ENCODE measurements around the gene JMJD4. TPM values are rescaled to one million over a fixed set of nuclear protein-coding genes. Genes with fewer than 3 reads are reported as not detected.

JMJD4 gene
- total RNA-seq, 3 donors from 2014 or later = 11.7 to 27.2 (median 21.0) TPM

- no peak overlapping the region for H3K27ac ChIP-seq
- H3K4me1 ChIP-seq = no peaks in the 10 kb centered on the region
- H3K4me3 ChIP-seq = no peak overlapping the region
- TF ChIP-seq POLR2AphosphoS5 (IDR thresholded peaks at IDR 0.05) (no peak), POLR2A (IDR thresholded peaks at IDR 0.05) (no peak), CTCF (IDR thresholded peaks at IDR 0.05) (no peak)
- no peaks in the 10 kb centered on the region for H3K36me3 ChIP-seq
- no peak for DNase-seq (ENCODE audit: low spot score in 2 of 2)
- intact Hi-C loops (cut with DNase I; ENCODE audit: low total_unique reads) = loop anchor here (10.0 kb wide), 1 partner anchor 176 kb away; the partner anchor contains the start of gene WNT9A
- H3K27me3 ChIP-seq = no peaks in the 10 kb centered on the region
- H3K9me3 ChIP-seq = no peaks in the 10 kb centered on the region
Observed at GRCh38 chr1:227768640-227769039, 33.5 kb upstream of the JMJD4 start.

GRCh38 chr1:227768125-227768439 is 33.0 kb upstream of the JMJD4 start:
- H3K36me3 ChIP-seq = no peaks in the 10 kb centered on the region
- TF ChIP-seq POLR2AphosphoS5 (IDR thresholded peaks at IDR 0.05) (no peak), CTCF (IDR thresholded peaks at IDR 0.05) (no peak), POLR2A (IDR thresholded peaks at IDR 0.05) (no peak)
- intact Hi-C loops (cut with DNase I; ENCODE audit: low total_unique reads) = loop anchor here (10.0 kb wide), 1 partner anchor 177 kb away; the partner anchor contains the start of gene WNT9A

GRCh38 chr1:227767401-227768124 is 32.5 kb upstream of the JMJD4 start:
- Histone ChIP-seq H3K27me3 (no peaks in the 10 kb centered on the region), H3K36me3 (no peaks in the 10 kb centered on the region), H3K27ac (no peak overlapping the region), H3K4me1 (no peaks in the 10 kb centered on the region), H3K9me3 (no peaks in the 10 kb centered on the region), H3K4me3 (no peak overlapping the region)
- no peak for DNase-seq (ENCODE audit: low spot score in 2 of 2)
- TF ChIP-seq POLR2A (IDR thresholded peaks at IDR 0.05) = no peak
- no peak for TF ChIP-seq CTCF (IDR thresholded peaks at IDR 0.05)
- TF ChIP-seq POLR2AphosphoS5 (IDR thresholded peaks at IDR 0.05) = no peak
- intact Hi-C loops (cut with DNase I; ENCODE audit: low total_unique reads) = loop anchor here (10.0 kb wide), 1 partner anchor 177 kb away; the partner anchor contains the start of gene WNT9A

More at GRCh38 chr1:227768125-227768439, 33.0 kb upstream of the JMJD4 start:
- H3K27ac ChIP-seq = no peak overlapping the region
- no peak overlapping the region for H3K4me3 ChIP-seq
- DNase-seq (ENCODE audit: low spot score in 2 of 2) = no peak
- no peaks in the 10 kb centered on the region for H3K9me3 ChIP-seq
- H3K4me1 ChIP-seq = no peaks in the 10 kb centered on the region
- no peaks in the 10 kb centered on the region for H3K27me3 ChIP-seq

GRCh38 chr1:227766653-227767277 is 31.7 kb upstream of the JMJD4 start:
- TF ChIP-seq POLR2A (IDR thresholded peaks at IDR 0.05) (no peak), POLR2AphosphoS5 (IDR thresholded peaks at IDR 0.05) (no peak), CTCF (IDR thresholded peaks at IDR 0.05) (no peak)
- Histone ChIP-seq H3K27ac (no peak overlapping the region), H3K36me3 (no peaks in the 10 kb centered on the region), H3K9me3 (no peaks in the 10 kb centered on the region), H3K4me3 (no peak overlapping the region), H3K27me3 (no peaks in the 10 kb centered on the region), H3K4me1 (no peaks in the 10 kb centered on the region)
- intact Hi-C loops (cut with DNase I; ENCODE audit: low total_unique reads) = loop anchor here (10.0 kb wide), 1 partner anchor 178 kb away; the partner anchor contains the start of gene WNT9A
- DNase-seq (ENCODE audit: low spot score in 2 of 2) = no peak

GRCh38 chr1:227766015-227766634 is 31.0 kb upstream of the JMJD4 start:
- TF ChIP-seq CTCF (IDR thresholded peaks at IDR 0.05) (no peak), POLR2AphosphoS5 (IDR thresholded peaks at IDR 0.05) (no peak), POLR2A (IDR thresholded peaks at IDR 0.05) (no peak)
- H3K27ac ChIP-seq = no peak overlapping the region
- H3K36me3 ChIP-seq = no peaks in the 10 kb centered on the region
- no peak overlapping the region for H3K4me3 ChIP-seq
- DNase-seq (ENCODE audit: low spot score in 2 of 2) = no peak
- intact Hi-C loops (cut with DNase I; ENCODE audit: low total_unique reads) = loop anchor here (10.0 kb wide), 1 partner anchor 179 kb away; the partner anchor contains the start of gene WNT9A
- no peaks in the 10 kb centered on the region for H3K27me3 ChIP-seq
- H3K4me1 ChIP-seq = no peaks in the 10 kb centered on the region
- no peaks in the 10 kb centered on the region for H3K9me3 ChIP-seq
